ENCODE results near the gene STX8.

DNA sequence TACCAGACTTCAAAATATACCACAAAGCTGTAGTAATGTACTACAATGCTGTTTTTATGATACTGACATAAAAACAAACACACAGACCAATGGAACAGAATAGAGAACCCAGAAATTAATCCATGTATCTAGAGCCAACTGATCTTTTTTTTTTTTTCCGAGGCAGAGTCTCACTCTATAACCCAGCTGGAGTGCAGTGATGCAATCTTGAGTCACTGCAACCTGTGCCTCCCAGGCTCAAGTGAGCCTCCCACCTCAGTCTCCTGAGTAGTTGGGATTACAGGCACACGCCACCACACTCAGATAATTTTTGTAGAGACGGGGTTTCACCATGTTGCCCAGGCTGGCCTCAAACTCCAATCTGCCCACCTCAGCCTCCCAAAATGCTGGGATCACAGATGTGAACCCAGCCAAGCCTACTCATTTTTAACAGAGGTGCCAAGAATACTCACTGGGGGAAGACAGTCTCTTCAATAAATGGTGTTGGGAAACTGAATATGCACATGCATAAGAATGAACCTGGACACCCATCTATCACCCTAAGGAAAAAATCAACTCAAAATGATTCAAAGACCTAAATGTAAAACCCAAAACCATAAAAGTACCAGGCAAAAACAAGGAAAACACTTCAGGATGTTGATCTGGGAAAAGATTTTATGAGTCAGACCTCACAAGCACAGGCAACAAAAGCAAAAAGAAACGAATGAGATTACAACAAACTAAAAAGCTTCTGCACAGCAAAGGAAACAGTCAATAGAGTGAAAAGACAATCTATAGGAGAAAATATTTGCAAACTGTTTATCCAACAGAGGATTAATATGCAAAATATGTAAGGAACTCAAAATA, 63.1 kb downstream of the STX8 start:
- TF ChIP-seq POLR2A (IDR thresholded peaks at IDR 0.05) = no peak
- TF ChIP-seq, protein P1, sequence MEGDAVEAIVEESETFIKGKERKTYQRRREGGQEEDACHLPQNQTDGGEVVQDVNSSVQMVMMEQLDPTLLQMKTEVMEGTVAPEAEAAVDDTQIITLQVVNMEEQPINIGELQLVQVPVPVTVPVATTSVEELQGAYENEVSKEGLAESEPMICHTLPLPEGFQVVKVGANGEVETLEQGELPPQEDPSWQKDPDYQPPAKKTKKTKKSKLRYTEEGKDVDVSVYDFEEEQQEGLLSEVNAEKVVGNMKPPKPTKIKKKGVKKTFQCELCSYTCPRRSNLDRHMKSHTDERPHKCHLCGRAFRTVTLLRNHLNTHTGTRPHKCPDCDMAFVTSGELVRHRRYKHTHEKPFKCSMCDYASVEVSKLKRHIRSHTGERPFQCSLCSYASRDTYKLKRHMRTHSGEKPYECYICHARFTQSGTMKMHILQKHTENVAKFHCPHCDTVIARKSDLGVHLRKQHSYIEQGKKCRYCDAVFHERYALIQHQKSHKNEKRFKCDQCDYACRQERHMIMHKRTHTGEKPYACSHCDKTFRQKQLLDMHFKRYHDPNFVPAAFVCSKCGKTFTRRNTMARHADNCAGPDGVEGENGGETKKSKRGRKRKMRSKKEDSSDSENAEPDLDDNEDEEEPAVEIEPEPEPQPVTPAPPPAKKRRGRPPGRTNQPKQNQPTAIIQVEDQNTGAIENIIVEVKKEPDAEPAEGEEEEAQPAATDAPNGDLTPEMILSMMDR (IDR thresholded peaks at IDR 0.05) = no peak

Data from Peyer's patch (tissue), 4 donors.